SK-N-SH (cell line): ENCODE results near the gene IGFL4.
"Not testable (repeated sequence)": the region's sequence is repeated elsewhere in the genome, so short reads cannot be mapped to it uniquely, and the experiment has no call there.

ENCODE experiments used
- CTCF ChIP-seq: fragments of 200-600 bp; sonication (generic); IDR thresholded peaks from 2 replicates; pipeline ENCODE4 v1.6.1; 2017; ENCODE audit warnings: antibody characterized with exemption, mild to moderate bottlenecking, moderate library complexity
- IRF3 ChIP-seq: fragments of 150-350 bp; IDR thresholded peaks from 2 replicates; pipeline ENCODE4 v1.6.1; 2016; ENCODE audit warnings: mild to moderate bottlenecking, low read depth, low read length

DNA sequence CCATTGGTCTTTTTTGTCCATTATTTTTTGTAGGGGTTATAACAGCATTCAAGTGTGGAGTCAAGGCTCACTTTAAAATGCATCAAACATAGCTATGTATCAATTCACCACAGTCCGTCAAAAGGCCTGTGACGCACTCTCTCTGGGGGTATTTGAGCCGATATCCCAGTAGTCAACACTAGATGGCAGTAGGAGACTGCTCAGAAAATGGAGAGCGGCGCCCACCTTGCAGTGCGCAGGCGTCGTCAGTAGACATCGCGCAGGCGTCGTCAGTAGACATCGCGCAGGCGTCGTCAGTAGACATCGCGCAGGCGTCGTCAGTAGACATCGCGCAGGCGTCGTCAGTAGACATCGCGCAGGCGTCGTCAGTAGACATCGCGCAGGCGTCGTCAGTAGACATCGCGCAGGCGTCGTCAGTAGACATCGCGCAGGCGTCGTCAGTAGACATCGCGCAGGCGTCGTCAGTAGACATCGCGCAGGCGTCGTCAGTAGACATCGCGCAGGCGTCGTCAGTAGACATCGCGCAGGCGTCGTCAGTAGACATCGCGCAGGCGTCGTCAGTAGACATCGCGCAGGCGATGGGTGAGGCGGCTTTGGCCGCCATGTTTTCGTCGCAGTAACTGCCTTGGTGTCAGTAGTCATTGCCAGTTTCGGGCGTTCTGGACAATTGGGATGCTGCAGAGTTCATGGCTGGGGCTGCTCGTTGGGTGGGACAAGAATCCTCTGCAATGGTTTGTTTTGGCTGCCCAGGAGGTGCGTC is 38.0 kb upstream of the IGFL4 start:
- TF ChIP-seq IRF3, result not testable (repeated sequence)
- TF ChIP-seq CTCF, result peak; percentile 66
